ENCODE measurements around the gene GLIS1. TPM values are rescaled to one million over a fixed set of nuclear protein-coding genes. Genes with fewer than 3 reads are reported as not detected.

GLIS1 gene
- total and polyA plus RNA-seq, 5 donors from 2014 or later, result not detected

- Histone ChIP-seq H3K4me3 (ENCODE audit: low read depth, low read length) (no peak overlapping the region), H3K27ac (ENCODE audit: insufficient read depth, low read length, poor library complexity, severe bottlenecking) (no peak overlapping the region), H3K9me3 (ENCODE audit: control insufficient read depth in 2 of 2, low read length in 2 of 2) (no peaks in the 10 kb centered on the region), H3K4me1 (ENCODE audit: control insufficient read depth, insufficient read depth, low read length, poor library complexity, severe bottlenecking) (no peaks in the 10 kb centered on the region), H3K27me3 (ENCODE audit: control insufficient read depth, insufficient read depth, low read length) (no peaks in the 10 kb centered on the region), H3K36me3 (ENCODE audit: control insufficient read depth, insufficient read depth, low read length) (no peaks in the 10 kb centered on the region)
- no peak for DNase-seq
- Mint-ChIP-seq H3K36me3 (no peaks in the 10 kb centered on the region), H3K4me1 (no peaks in the 10 kb centered on the region), H3K4me3 (no peak overlapping the region), H3K9me3 (peaks cover 0 to 4% (median 0%) of the 10 kb centered on the region in 7 donors), H3K27ac (no peak overlapping the region), H3K27me3 (peaks cover under 1% of the 10 kb centered on the region)
- ATAC-seq (ENCODE audit: low read depth in 2 of 2), result no peak
Observed at GRCh38 chr1:53617382-53617781, 121.6 kb downstream of the GLIS1 start.

- no peak for DNase-seq
- Mint-ChIP-seq H3K27ac (no peak overlapping the region), H3K4me3 (no peak overlapping the region)
Observed at GRCh38 chr1:53616927-53617326, 122.0 kb downstream of the GLIS1 start.

GRCh38 chr1:53616511-53616910 lies 122.5 kb downstream of the GLIS1 start:
- Mint-ChIP-seq H3K27ac (no peak overlapping the region), H3K9me3 (peaks cover 0 to 9% (median 2%) of the 10 kb centered on the region in 7 donors), H3K27me3 (peaks cover 9% of the 10 kb centered on the region), H3K4me3 (no peak overlapping the region), H3K36me3 (no peaks in the 10 kb centered on the region), H3K4me1 (no peaks in the 10 kb centered on the region)
- DNase-seq (no peak), ATAC-seq (ENCODE audit: low read depth in 2 of 2) (no peak)
- Histone ChIP-seq H3K4me1 (ENCODE audit: control insufficient read depth, insufficient read depth, low read length, poor library complexity, severe bottlenecking) (no peaks in the 10 kb centered on the region), H3K4me3 (ENCODE audit: low read depth, low read length) (no peak overlapping the region), H3K36me3 (ENCODE audit: control insufficient read depth, insufficient read depth, low read length) (no peaks in the 10 kb centered on the region), H3K9me3 (ENCODE audit: control insufficient read depth in 2 of 2, low read length in 2 of 2) (peaks cover 0 to under 1% of the 10 kb centered on the region in 2 experiments), H3K27me3 (ENCODE audit: control insufficient read depth, insufficient read depth, low read length) (no peaks in the 10 kb centered on the region), H3K27ac (ENCODE audit: insufficient read depth, low read length, poor library complexity, severe bottlenecking) (no peak overlapping the region)

More at GRCh38 chr1:53616927-53617326, 122.0 kb downstream of the GLIS1 start:
- H3K27me3 Mint-ChIP-seq, result peaks cover 5% of the 10 kb centered on the region
- H3K27me3 ChIP-seq (ENCODE audit: control insufficient read depth, insufficient read depth, low read length), result no peaks in the 10 kb centered on the region
- no peaks in the 10 kb centered on the region for H3K36me3 Mint-ChIP-seq
- H3K36me3 ChIP-seq (ENCODE audit: control insufficient read depth, insufficient read depth, low read length), result no peaks in the 10 kb centered on the region
- no peak overlapping the region for H3K27ac ChIP-seq (ENCODE audit: insufficient read depth, low read length, poor library complexity, severe bottlenecking)
- no peak overlapping the region for H3K4me3 ChIP-seq (ENCODE audit: low read depth, low read length)
- peaks cover 0 to 5% (median 0%) of the 10 kb centered on the region in 7 donors for H3K9me3 Mint-ChIP-seq
- H3K9me3 ChIP-seq (ENCODE audit: control insufficient read depth in 2 of 2, low read length in 2 of 2), result no peaks in the 10 kb centered on the region
- no peaks in the 10 kb centered on the region for H3K4me1 ChIP-seq (ENCODE audit: control insufficient read depth, insufficient read depth, low read length, poor library complexity, severe bottlenecking)
- H3K4me1 Mint-ChIP-seq, result no peaks in the 10 kb centered on the region
- ATAC-seq (ENCODE audit: low read depth in 2 of 2), result no peak

- Histone ChIP-seq H3K27me3 (ENCODE audit: control insufficient read depth, insufficient read depth, low read length) (no peaks in the 10 kb centered on the region), H3K4me1 (ENCODE audit: control insufficient read depth, insufficient read depth, low read length, poor library complexity, severe bottlenecking) (no peaks in the 10 kb centered on the region), H3K9me3 (ENCODE audit: control insufficient read depth in 2 of 2, low read length in 2 of 2) (peaks cover 11 to 12% of the 10 kb centered on the region in 2 experiments), H3K4me3 (ENCODE audit: low read depth, low read length) (no peak overlapping the region), H3K27ac (ENCODE audit: insufficient read depth, low read length, poor library complexity, severe bottlenecking) (no peak overlapping the region), H3K36me3 (ENCODE audit: control insufficient read depth, insufficient read depth, low read length) (no peaks in the 10 kb centered on the region)
- peak overlapping the region in 1 of 3 donors; percentile 35 for H3K27ac Mint-ChIP-seq
- peaks cover 13% of the 10 kb centered on the region for H3K27me3 Mint-ChIP-seq
- no peak for DNase-seq
- no peak overlapping the region for H3K4me3 Mint-ChIP-seq
- H3K9me3 Mint-ChIP-seq, result peaks cover 0 to 22% (median 8%) of the 10 kb centered on the region in 7 donors
- no peak for ATAC-seq (ENCODE audit: low read depth in 2 of 2)
- no peaks in the 10 kb centered on the region for H3K4me1 Mint-ChIP-seq
- H3K36me3 Mint-ChIP-seq, result no peaks in the 10 kb centered on the region
Observed at GRCh38 chr1:53615101-53615500, 123.9 kb downstream of the GLIS1 start.

GRCh38 chr1:53614231-53615021 lies 124.5 kb downstream of the GLIS1 start:
- peaks cover 0 to 22% (median 8%) of the 10 kb centered on the region in 7 donors for H3K9me3 Mint-ChIP-seq

GRCh38 chr1:53608676-53609075 lies 130.3 kb downstream of the GLIS1 start:
- DNase-seq (no peak), ATAC-seq (ENCODE audit: low read depth in 2 of 2) (no peak)
- peaks cover 11 to 18% of the 10 kb centered on the region in 2 experiments for H3K9me3 ChIP-seq (ENCODE audit: control insufficient read depth in 2 of 2, low read length in 2 of 2)
- Mint-ChIP-seq H3K36me3 (no peaks in the 10 kb centered on the region), H3K27ac (no peak overlapping the region), H3K27me3 (peaks cover 13% of the 10 kb centered on the region), H3K4me1 (peaks cover 0 to 2% (median 0%) of the 10 kb centered on the region in 4 donors), H3K9me3 (peaks cover 0 to 25% (median 8%) of the 10 kb centered on the region in 7 donors), H3K4me3 (no peak overlapping the region)
- no peak overlapping the region for H3K27ac ChIP-seq (ENCODE audit: insufficient read depth, low read length, poor library complexity, severe bottlenecking)
- no peaks in the 10 kb centered on the region for H3K36me3 ChIP-seq (ENCODE audit: control insufficient read depth, insufficient read depth, low read length)
- no peak overlapping the region for H3K4me3 ChIP-seq (ENCODE audit: low read depth, low read length)
- peaks cover 2% of the 10 kb centered on the region for H3K27me3 ChIP-seq (ENCODE audit: control insufficient read depth, insufficient read depth, low read length)
- no peaks in the 10 kb centered on the region for H3K4me1 ChIP-seq (ENCODE audit: control insufficient read depth, insufficient read depth, low read length, poor library complexity, severe bottlenecking)

More at GRCh38 chr1:53614231-53615021, 124.5 kb downstream of the GLIS1 start:
- peaks cover 13% of the 10 kb centered on the region for H3K27me3 Mint-ChIP-seq
- Histone ChIP-seq H3K9me3 (ENCODE audit: control insufficient read depth in 2 of 2, low read length in 2 of 2) (peaks cover 11 to 18% of the 10 kb centered on the region in 2 experiments), H3K36me3 (ENCODE audit: control insufficient read depth, insufficient read depth, low read length) (no peaks in the 10 kb centered on the region), H3K4me1 (ENCODE audit: control insufficient read depth, insufficient read depth, low read length, poor library complexity, severe bottlenecking) (no peaks in the 10 kb centered on the region), H3K27ac (ENCODE audit: insufficient read depth, low read length, poor library complexity, severe bottlenecking) (no peak overlapping the region), H3K4me3 (ENCODE audit: low read depth, low read length) (no peak overlapping the region), H3K27me3 (ENCODE audit: control insufficient read depth, insufficient read depth, low read length) (peaks cover 2% of the 10 kb centered on the region)
- peaks cover 0 to 1% (median 0%) of the 10 kb centered on the region in 4 donors for H3K4me1 Mint-ChIP-seq
- no peak for DNase-seq
- ATAC-seq (ENCODE audit: low read depth in 2 of 2), result no peak
- H3K27ac Mint-ChIP-seq, result no peak overlapping the region
- H3K36me3 Mint-ChIP-seq, result no peaks in the 10 kb centered on the region
- no peak overlapping the region for H3K4me3 Mint-ChIP-seq

- Mint-ChIP-seq H3K4me1 (peaks cover 0 to 2% (median 0%) of the 10 kb centered on the region in 4 donors), H3K27me3 (peaks cover 13% of the 10 kb centered on the region), H3K4me3 (no peak overlapping the region), H3K9me3 (peaks cover 0 to 25% (median 8%) of the 10 kb centered on the region in 7 donors), H3K27ac (no peak overlapping the region), H3K36me3 (no peaks in the 10 kb centered on the region)
- DNase-seq (no peak), ATAC-seq (ENCODE audit: low read depth in 2 of 2) (no peak)
- no peaks in the 10 kb centered on the region for H3K4me1 ChIP-seq (ENCODE audit: control insufficient read depth, insufficient read depth, low read length, poor library complexity, severe bottlenecking)
- H3K9me3 ChIP-seq (ENCODE audit: control insufficient read depth in 2 of 2, low read length in 2 of 2), result peaks cover 11 to 18% of the 10 kb centered on the region in 2 experiments
- H3K4me3 ChIP-seq (ENCODE audit: low read depth, low read length), result no peak overlapping the region
- H3K36me3 ChIP-seq (ENCODE audit: control insufficient read depth, insufficient read depth, low read length), result no peaks in the 10 kb centered on the region
- no peak overlapping the region for H3K27ac ChIP-seq (ENCODE audit: insufficient read depth, low read length, poor library complexity, severe bottlenecking)
- peaks cover 2% of the 10 kb centered on the region for H3K27me3 ChIP-seq (ENCODE audit: control insufficient read depth, insufficient read depth, low read length)
Observed at GRCh38 chr1:53608071-53608470, 130.9 kb downstream of the GLIS1 start.
